Activated T-cell treated with anti-CD3 and anti-CD28 coated beads for 4 hours (primary cell): ENCODE data around the gene KRTAP4-8.
"Not testable (repeated sequence)": the region's sequence is repeated elsewhere in the genome, so short reads cannot be mapped to it uniquely, and the experiment has no call there.

Source experiments
- DNase-seq: peaks from one replicate; pipeline ENCODE4 v3.0.0-alpha.2; 2020

The KRTAP4-8 gene

GRCh38 chr17:41107941-41108450 lies 10.1 kb upstream of the KRTAP4-8 start:
- no peak for DNase-seq

GRCh38 chr17:41105347-41105746 lies 7.4 kb upstream of the KRTAP4-8 start, which contains the start of gene KRTAP4-9:
KRTAP4-9 (plus strand) TSS chr17:41105389; CDS start chr17:41105389, 0 bp downstream.
- not testable (repeated sequence) for DNase-seq

GRCh38 chr17:41104386-41105038 lies 6.6 kb upstream of the KRTAP4-8 start:
- not testable (repeated sequence) for DNase-seq

- DNase-seq: no peak
Measured at GRCh38 chr17:41103896-41104295, 6.0 kb upstream of the KRTAP4-8 start.

GRCh38 chr17:41101586-41102259 lies 3.8 kb upstream of the KRTAP4-8 start, which contains the start of gene KRTAP4-16:
KRTAP4-16 (minus strand) TSS chr17:41102209; CDS start chr17:41102209, 0 bp downstream.
- DNase-seq: no peak

GRCh38 chr17:41099682-41100480 lies 1.9 kb upstream of the KRTAP4-8 start:
- DNase-seq: not testable (repeated sequence)

GRCh38 chr17:41098481-41098880 lies 539 bp upstream of the KRTAP4-8 start:
- DNase-seq: no peak

GRCh38 chr17:41096055-41096454 lies 1.9 kb downstream of the KRTAP4-8 start:
- no peak for DNase-seq

GRCh38 chr17:41088760-41089352 lies 9.1 kb downstream of the KRTAP4-8 start:
- not testable (repeated sequence) for DNase-seq

- not testable (repeated sequence) for DNase-seq
Measured at GRCh38 chr17:41084100-41084856, 13.7 kb downstream of the KRTAP4-8 start, which contains the start of gene KRTAP4-7. KRTAP4-7 (plus strand) TSS chr17:41084150; CDS start chr17:41084207, 57 bp downstream.

- not testable (repeated sequence) for DNase-seq
Measured at GRCh38 chr17:41083427-41083826, 14.5 kb downstream of the KRTAP4-8 start.

- DNase-seq: no peak
Measured at GRCh38 chr17:41082626-41083025, 15.3 kb downstream of the KRTAP4-8 start.

- DNase-seq: no peak
Measured at GRCh38 chr17:41076788-41077187, 21.2 kb downstream of the KRTAP4-8 start.

- DNase-seq: no peak
Measured at GRCh38 chr17:41073676-41074075, 24.3 kb downstream of the KRTAP4-8 start.

- DNase-seq: no peak
Measured at GRCh38 chr17:41071606-41072360, 26.2 kb downstream of the KRTAP4-8 start.

- no peak for DNase-seq
Measured at GRCh38 chr17:41069031-41069430, 28.9 kb downstream of the KRTAP4-8 start.

GRCh38 chr17:41067281-41067680 lies 30.7 kb downstream of the KRTAP4-8 start:
- no peak for DNase-seq

GRCh38 chr17:41065829-41066624 lies 31.9 kb downstream of the KRTAP4-8 start, which contains the start of gene KRTAP2-4:
KRTAP2-4 (minus strand) TSS chr17:41065879; CDS start chr17:41065845, 34 bp downstream.
- no peak for DNase-seq

GRCh38 chr17:41065016-41065689 lies 32.8 kb downstream of the KRTAP4-8 start:
- not testable (repeated sequence) for DNase-seq
